Stomach smooth muscle (tissue), 2 donors: ENCODE results near the gene BATF3.

Experiments
- H3K27ac ChIP-seq: one replicate; pipeline ENCODE4 v1.7.0; 2013; ENCODE audit warnings: mild to moderate bottlenecking, low read length, inconsistent platforms
- H3K27me3 ChIP-seq, 2 donors: one replicate each; pipeline ENCODE4 v1.7.0; 2013; ENCODE audit warnings: low read length in 2 of 2; ENCODE audit not compliant: insufficient read depth in 2 of 2, control insufficient read depth in 1 of 2
- H3K36me3 ChIP-seq, 2 donors: one replicate each; pipeline ENCODE4 v1.7.0; 2013; ENCODE audit warnings: low read length in 2 of 2; ENCODE audit not compliant: control insufficient read depth in 2 of 2, insufficient read depth in 2 of 2
- H3K4me1 ChIP-seq: one replicate; pipeline ENCODE4 v1.7.0; 2013; ENCODE audit warnings: low read length; ENCODE audit not compliant: control insufficient read depth, insufficient read depth
- H3K4me3 ChIP-seq, 2 donors: one replicate each; pipeline ENCODE4 v1.7.0; 2013; ENCODE audit warnings: low read length in 2 of 2
- H3K9ac ChIP-seq, 2 donors: one replicate each; pipeline ENCODE4 v1.7.0; 2013; ENCODE audit warnings: low read length in 2 of 2, mild to moderate bottlenecking in 1 of 2
- H3K9me3 ChIP-seq, 2 donors: one replicate each; pipeline ENCODE4 v1.7.0; 2013; ENCODE audit warnings: low read length in 2 of 2; ENCODE audit not compliant: control insufficient read depth in 2 of 2
- donor health status: healthy.
- donor health status: Pancreatic carcinoma.

The BATF3 gene

DNA sequence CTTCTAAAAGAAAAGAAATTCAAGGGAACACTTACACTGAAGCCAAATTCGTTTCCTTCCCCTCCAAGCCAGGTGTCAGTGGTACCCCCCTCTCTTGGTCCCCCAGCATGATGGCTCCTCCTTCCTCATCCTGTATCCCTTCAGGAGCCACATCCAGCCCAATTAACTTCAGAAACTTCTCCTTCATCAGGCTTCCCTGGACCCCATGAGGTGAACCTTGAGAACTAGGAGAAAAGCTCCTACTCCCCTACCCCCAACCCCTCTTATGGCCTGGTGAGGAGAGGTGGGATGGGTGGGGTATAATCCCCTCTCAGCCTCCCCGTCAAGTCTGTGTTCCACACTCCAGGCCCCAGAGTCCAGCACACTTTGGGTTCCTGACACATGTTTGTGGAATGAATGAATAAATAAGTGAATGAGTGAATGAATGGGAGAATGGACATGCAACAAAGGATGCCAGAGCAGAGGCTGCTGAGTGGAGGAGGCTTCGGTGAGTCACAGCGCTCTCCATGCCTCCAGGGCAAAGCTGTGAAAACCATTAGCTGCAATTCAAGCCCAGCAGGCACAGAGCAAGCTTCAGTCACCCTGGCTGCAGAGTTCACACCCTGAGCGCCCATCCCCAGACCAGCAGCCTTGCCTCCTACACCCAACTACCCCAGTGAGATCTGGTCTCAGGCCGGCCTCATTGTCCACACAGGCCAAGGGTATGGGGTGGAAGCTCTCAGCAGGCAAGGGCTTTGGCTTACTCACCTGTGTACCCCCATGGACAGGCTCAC lies 43.8 kb downstream of the BATF3 start:
- H3K4me3 ChIP-seq = no peak overlapping the region
- H3K9me3 ChIP-seq = no peaks in the 10 kb centered on the region
- no peak overlapping the region for H3K9ac ChIP-seq
- H3K36me3 ChIP-seq = no peaks in the 10 kb centered on the region
- peaks cover 0 to 9% of the 10 kb centered on the region in 2 donors for H3K27me3 ChIP-seq
- H3K27ac ChIP-seq = no peak overlapping the region
- H3K4me1 ChIP-seq = no peaks in the 10 kb centered on the region

DNA sequence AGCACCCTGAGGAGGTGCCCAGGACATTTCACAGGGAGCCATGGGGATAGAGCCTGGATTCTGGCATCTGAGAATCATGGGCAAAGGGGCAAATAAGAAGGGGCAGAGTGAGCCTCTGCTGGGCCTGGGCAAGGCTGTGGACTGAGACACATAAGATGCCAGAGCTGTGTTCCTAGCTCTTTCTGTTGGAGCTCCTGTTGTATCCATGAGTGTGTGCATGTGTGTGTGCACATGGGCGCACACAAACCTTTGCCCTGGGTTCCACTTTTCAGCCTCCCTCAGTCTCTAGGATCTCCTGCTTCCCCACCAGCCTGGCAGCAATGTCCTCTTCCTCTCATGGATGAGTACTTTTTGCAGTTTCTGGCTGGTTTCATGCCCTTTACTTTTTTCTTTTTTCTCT lies 47.0 kb downstream of the BATF3 start:
- Histone ChIP-seq H3K4me3 (no peak overlapping the region), H3K27ac (no peak overlapping the region), H3K27me3 (peaks cover 0 to 9% of the 10 kb centered on the region in 2 donors), H3K36me3 (no peaks in the 10 kb centered on the region), H3K9me3 (no peaks in the 10 kb centered on the region), H3K4me1 (no peaks in the 10 kb centered on the region), H3K9ac (no peak overlapping the region)

DNA sequence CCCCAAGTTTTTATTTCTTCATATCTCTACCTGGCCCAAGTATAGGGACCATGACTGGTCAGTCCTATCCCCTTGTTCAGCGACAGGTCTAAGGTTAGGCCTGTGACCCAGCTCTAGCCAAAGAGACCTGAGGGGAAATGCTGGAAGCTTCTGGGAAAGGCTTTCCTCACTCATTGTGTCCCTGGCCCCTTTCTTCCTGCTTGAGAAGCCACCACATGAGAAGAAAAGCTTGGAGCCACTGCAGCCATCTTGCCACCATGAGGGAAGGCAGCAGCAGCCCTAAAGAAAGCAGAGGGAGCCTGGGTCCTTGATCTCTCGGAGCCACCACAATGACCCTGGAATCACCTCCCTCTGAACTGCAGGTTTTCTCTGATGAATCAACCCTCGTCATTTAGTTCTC lies 47.7 kb downstream of the BATF3 start:
- Histone ChIP-seq H3K4me1 (no peaks in the 10 kb centered on the region), H3K9ac (no peak overlapping the region), H3K9me3 (no peaks in the 10 kb centered on the region), H3K4me3 (no peak overlapping the region), H3K36me3 (no peaks in the 10 kb centered on the region), H3K27ac (no peak overlapping the region), H3K27me3 (peaks cover 0 to 6% of the 10 kb centered on the region in 2 donors)

DNA sequence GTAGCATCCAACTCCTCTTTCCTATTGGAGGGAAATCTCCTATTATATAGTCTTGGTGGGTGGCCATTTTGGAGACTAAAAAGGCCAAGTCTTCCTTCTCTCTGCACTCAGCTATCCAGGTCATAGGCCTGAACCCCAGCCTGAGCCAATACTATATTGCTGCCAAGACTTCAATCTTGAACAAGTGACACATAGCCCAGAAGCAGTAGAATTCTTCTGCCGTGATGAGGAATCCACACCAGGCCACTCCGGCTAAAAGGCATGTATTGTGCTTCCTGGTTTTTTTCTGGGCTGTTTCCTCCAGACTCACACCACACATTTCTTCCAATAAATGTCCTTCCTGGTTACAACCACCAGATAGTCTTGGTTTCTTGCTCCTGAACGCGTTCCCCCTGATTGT lies 48.1 kb downstream of the BATF3 start:
- Histone ChIP-seq H3K9me3 (no peaks in the 10 kb centered on the region), H3K4me1 (no peaks in the 10 kb centered on the region), H3K9ac (no peak overlapping the region), H3K36me3 (no peaks in the 10 kb centered on the region), H3K27ac (no peak overlapping the region), H3K4me3 (no peak overlapping the region), H3K27me3 (peaks cover 0 to 5% of the 10 kb centered on the region in 2 donors)

DNA sequence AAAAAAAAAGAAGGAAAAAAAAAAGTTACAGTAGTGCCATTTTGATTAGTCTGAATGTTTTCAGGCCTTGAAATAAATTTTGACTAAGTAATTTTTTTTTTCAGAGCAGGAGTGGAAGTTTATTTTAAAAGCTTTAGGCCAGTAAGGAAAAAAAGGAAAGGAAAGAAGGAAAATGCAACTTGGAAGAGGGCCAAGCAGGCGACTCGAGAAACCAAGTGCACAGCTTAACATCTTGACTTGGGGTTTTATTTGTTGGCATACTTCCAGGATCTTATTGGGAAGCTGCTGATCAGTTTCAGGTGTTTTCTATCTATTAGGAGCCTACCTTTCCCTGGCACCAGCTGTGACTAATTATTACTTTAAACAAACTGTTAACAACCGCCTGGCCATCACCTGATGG lies 49.4 kb downstream of the BATF3 start:
- H3K36me3 ChIP-seq = no peaks in the 10 kb centered on the region
- H3K9ac ChIP-seq = no peak overlapping the region
- no peak overlapping the region for H3K27ac ChIP-seq
- H3K4me1 ChIP-seq = no peaks in the 10 kb centered on the region
- no peak overlapping the region for H3K4me3 ChIP-seq
- no peaks in the 10 kb centered on the region for H3K9me3 ChIP-seq
- H3K27me3 ChIP-seq = peaks cover 0 to 4% of the 10 kb centered on the region in 2 donors

DNA sequence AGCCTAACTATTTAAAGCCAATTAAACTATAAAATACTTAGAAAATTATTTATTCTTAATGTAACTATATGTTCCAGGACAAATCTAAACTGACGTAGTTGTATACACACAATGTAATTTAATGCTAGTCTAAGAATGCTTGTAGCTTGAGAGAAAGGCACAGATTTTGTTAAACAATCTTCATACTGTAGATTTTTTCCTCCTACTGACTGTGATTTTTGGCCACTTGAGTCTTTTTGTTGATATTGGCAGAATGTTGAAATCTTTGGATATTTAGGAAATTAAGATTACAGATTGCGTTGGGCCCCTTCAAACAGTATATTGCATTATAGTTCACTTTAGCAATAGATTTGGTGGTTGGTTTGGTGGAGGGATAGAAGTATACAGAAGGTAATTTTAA lies 50.6 kb downstream of the BATF3 start:
- Histone ChIP-seq H3K9me3 (no peaks in the 10 kb centered on the region), H3K4me3 (no peak overlapping the region), H3K9ac (no peak overlapping the region), H3K27ac (no peak overlapping the region), H3K27me3 (no peaks in the 10 kb centered on the region), H3K4me1 (no peaks in the 10 kb centered on the region), H3K36me3 (no peaks in the 10 kb centered on the region)

DNA sequence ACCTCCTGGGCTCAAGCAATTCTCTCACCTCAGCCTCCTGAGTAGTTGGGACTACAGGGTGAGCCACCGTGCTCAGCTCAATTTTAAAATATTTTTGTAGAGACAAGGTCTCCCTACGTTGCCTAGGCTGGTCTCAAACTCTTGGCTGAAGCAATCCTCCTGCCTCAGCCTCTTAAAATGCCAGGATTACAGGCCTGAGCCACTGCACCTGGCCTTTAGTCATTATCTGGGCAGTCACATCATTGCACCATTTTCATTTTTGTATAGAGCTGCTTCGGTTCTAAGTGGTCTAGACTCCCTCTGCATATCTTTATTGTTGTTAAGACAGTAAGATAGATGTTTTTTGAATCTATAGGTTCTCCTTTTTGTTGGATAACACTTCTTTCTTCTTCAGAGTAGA lies 51.2 kb downstream of the BATF3 start:
- H3K27me3 ChIP-seq = no peaks in the 10 kb centered on the region
- no peaks in the 10 kb centered on the region for H3K36me3 ChIP-seq
- no peak overlapping the region for H3K4me3 ChIP-seq
- H3K4me1 ChIP-seq = no peaks in the 10 kb centered on the region
- no peak overlapping the region for H3K27ac ChIP-seq
- H3K9ac ChIP-seq = no peak overlapping the region
- no peaks in the 10 kb centered on the region for H3K9me3 ChIP-seq

DNA sequence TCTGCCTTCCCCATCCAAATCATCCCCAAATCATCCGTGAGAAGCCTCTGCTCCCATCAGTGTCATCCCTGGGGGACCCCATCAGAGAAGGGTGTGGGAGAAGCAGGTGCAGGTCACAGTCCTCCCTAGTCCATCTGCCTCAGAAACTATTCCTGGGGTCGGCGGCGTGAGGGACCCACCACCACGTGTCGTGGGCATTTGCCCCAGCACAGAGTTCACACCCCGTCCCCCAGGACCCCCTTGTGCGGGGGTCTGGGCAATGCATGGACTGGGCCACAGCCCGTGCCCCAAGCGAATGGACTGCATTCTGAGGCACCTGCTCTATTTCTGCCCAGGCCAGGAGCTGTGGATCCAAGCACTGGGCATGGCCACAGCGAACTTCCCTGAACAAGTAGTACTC lies 52.6 kb downstream of the BATF3 start:
- H3K9me3 ChIP-seq = no peaks in the 10 kb centered on the region
- no peaks in the 10 kb centered on the region for H3K36me3 ChIP-seq
- no peak overlapping the region for H3K4me3 ChIP-seq
- H3K27ac ChIP-seq = no peak overlapping the region
- no peaks in the 10 kb centered on the region for H3K4me1 ChIP-seq
- no peaks in the 10 kb centered on the region for H3K27me3 ChIP-seq
- H3K9ac ChIP-seq = no peak overlapping the region

DNA sequence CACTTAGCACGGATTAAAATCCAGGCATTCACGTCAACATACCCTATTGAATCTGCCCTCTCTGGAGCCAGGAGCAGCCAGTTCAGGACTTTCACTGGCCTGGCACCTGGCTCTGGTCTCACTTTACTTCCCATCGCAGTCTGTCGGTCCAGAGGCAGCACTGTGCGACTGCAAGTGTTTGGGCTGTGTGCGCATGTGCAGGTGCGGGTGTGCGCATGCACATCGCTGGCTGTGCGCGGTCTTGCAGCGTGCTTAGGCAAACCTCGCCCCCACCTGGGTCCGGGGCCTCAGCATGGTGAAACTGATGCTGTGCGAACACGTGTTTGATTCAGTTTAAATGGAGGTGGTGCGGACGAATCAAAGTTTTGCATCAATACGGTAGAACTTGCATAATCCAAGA lies 53.1 kb downstream of the BATF3 start:
- H3K4me3 ChIP-seq = no peak overlapping the region
- no peak overlapping the region for H3K9ac ChIP-seq
- no peak overlapping the region for H3K27ac ChIP-seq
- H3K4me1 ChIP-seq = no peaks in the 10 kb centered on the region
- H3K36me3 ChIP-seq = no peaks in the 10 kb centered on the region
- H3K27me3 ChIP-seq = no peaks in the 10 kb centered on the region
- H3K9me3 ChIP-seq = no peaks in the 10 kb centered on the region

DNA sequence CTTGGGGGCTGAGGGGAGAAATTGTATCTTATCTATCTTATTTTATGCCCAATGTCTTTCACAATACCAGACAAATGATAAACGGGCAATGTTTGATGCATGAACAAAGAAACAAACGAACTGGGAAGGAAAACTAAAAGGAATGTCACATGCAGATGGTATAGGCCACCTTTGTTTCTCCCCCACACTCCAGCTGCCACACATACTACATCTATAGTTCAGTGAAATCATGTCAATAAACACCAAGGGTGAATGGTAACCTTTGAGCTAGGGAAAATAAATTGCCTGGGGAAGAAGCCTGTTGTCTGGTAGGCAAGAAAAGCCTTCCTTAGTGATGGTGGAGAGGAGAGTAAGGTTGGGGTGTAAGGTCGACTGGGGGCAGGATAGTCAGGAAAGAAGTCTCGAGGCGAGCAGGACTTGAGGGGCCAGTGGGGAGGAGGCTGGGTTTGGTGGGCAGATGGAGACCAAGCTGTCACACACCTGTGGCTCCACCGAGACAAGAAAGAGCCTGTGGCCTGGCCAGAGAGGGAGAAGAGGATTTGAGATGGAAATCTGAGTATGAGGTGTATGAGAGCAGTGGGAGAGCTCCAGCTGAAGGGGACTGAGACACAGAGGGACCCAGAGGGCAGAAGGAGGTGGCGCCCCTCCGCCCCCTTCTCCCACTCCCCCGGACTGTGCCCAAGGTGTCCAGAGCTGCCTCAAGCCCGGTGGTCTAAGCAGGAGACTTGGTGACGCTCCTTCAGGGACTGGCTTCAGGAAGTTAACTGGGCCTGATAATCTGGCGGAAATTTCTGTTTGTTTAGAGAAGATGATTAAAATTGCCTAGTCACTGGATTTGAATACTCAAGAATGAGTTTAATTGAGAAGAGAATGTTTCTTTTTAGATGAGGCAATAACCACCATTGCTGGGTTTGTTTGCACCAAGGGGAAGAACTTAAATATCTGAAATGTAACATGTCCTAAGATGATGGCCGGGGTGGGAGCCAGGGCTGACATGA lies 53.8 kb downstream of the BATF3 start:
- no peaks in the 10 kb centered on the region for H3K27me3 ChIP-seq
- no peak overlapping the region for H3K27ac ChIP-seq
- no peaks in the 10 kb centered on the region for H3K9me3 ChIP-seq
- no peaks in the 10 kb centered on the region for H3K36me3 ChIP-seq
- no peak overlapping the region for H3K9ac ChIP-seq
- H3K4me3 ChIP-seq = no peak overlapping the region
- no peaks in the 10 kb centered on the region for H3K4me1 ChIP-seq
